ENCODE results near the gene CAPSL.
"Not testable (repeated sequence)": the region's sequence is repeated elsewhere in the genome, so short reads cannot be mapped to it uniquely, and the experiment has no call there.

The CAPSL gene

GRCh38 chr5:35894131-35894530 lies 44.3 kb downstream of the CAPSL start:
- no peak for DNase-seq
- H3K36me3 ChIP-seq, result no peaks in the 10 kb centered on the region
- TF ChIP-seq, protein P1, sequence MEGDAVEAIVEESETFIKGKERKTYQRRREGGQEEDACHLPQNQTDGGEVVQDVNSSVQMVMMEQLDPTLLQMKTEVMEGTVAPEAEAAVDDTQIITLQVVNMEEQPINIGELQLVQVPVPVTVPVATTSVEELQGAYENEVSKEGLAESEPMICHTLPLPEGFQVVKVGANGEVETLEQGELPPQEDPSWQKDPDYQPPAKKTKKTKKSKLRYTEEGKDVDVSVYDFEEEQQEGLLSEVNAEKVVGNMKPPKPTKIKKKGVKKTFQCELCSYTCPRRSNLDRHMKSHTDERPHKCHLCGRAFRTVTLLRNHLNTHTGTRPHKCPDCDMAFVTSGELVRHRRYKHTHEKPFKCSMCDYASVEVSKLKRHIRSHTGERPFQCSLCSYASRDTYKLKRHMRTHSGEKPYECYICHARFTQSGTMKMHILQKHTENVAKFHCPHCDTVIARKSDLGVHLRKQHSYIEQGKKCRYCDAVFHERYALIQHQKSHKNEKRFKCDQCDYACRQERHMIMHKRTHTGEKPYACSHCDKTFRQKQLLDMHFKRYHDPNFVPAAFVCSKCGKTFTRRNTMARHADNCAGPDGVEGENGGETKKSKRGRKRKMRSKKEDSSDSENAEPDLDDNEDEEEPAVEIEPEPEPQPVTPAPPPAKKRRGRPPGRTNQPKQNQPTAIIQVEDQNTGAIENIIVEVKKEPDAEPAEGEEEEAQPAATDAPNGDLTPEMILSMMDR (IDR thresholded peaks at IDR 0.05; ENCODE audit: low read depth, low read length), result no peak
- H3K27ac ChIP-seq, result no peak overlapping the region
- H3K4me3 ChIP-seq (ENCODE audit: low read depth, low read length), result no peak overlapping the region
- peaks cover 86% of the 10 kb centered on the region for H3K27me3 ChIP-seq (ENCODE audit: insufficient read depth, low read depth, severe bottlenecking)
- H3K9me3 ChIP-seq (ENCODE audit: severe bottlenecking), result peaks cover 4% of the 10 kb centered on the region

GRCh38 chr5:35892799-35893198 lies 45.6 kb downstream of the CAPSL start:
- peaks cover 86% of the 10 kb centered on the region for H3K27me3 ChIP-seq (ENCODE audit: insufficient read depth, low read depth, severe bottlenecking)
- H3K9me3 ChIP-seq (ENCODE audit: severe bottlenecking); H3K4me3 ChIP-seq (ENCODE audit: low read depth, low read length); DNase-seq; H3K27ac ChIP-seq; H3K36me3 ChIP-seq: not testable (repeated sequence)

DNA sequence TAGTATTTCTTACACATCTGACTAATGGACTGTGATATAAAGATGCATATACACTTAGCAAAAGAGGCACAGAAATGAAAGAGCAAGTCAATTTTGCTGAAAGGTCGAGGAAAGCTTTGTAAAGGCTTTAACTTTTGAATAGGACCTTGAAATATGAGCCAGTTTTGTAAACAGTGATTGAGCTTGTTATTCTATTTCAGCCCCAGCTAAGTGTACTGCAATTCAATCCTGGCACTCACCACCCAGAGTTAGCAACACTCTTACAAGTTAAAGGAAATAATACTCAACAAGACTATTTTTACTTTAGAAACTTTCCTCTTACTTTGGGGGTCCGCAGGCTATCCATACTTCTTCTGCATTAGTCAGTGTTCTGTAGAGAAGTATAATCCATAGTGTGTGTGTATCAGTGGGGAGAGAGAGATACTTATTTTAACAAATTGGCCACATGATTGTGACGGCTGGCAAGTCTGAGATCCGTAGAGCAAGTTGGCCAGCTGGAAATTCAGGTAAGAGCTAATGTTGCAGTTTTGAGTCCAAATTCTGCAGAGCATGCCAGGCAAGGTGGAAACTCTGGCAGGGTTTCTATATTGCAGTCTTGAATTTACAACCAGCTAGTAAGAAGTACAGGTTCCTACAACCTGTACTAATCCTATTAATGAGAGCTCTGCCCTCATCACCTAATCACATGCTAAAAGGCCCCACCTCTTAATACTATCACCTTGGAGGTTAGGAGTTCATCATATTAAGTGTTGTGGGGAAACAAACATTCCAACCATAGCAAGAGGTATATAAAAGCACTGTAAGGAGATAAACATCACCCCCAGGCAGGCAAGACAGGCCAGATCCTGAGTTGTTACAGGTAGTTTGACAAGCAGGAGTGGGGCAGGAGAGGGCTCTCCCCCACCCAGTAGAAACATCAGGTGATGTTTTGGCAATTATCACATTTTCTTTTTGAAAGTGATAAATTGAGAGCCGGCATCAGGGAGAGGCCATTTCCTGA lies 48.1 kb downstream of the CAPSL start:
- peaks cover 81% of the 10 kb centered on the region for H3K27me3 ChIP-seq (ENCODE audit: insufficient read depth, low read depth, severe bottlenecking)
- TF ChIP-seq, protein P1 (IDR thresholded peaks at IDR 0.05; ENCODE audit: low read depth, low read length), result no peak
- no peak overlapping the region for H3K4me3 ChIP-seq (ENCODE audit: low read depth, low read length)
- no peaks in the 10 kb centered on the region for H3K36me3 ChIP-seq
- peaks cover 4% of the 10 kb centered on the region for H3K9me3 ChIP-seq (ENCODE audit: severe bottlenecking)
- DNase-seq, result no peak
- H3K27ac ChIP-seq, result no peak overlapping the region

DNA sequence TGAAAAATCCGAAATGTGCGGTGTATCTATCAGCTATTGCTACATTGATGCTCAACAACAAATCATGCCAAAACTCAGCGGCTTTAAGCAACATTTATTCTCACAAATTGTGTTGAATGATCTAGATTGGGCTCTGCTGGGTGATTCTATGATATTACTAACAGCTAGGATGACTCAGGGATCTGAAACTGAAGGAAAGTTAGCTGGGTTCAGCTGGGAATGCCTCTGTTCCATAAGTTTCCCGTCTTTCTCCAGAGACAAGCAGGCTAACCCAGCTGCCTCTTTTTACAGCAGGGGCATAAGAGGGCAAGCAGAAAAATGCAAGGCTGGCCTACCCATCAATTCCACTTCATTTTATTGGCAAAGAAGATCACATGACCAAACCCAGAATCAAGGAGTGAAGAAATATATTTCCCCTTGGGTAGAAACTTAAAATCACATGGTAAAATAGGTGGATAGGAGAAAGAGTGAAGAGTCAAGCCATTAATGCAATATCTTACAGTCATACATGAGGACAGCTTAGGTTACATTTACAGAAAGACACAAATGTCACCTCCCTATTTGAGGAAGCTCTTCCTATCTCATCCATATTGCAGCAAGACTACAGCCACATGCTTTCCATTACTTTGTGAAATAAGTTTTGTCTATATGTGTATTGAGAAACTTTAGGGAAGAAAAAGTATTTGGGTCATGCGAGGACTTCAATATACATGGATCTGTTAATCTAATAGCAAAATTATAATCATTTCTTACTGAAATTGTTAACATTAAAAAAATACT lies 50.9 kb downstream of the CAPSL start:
- Histone ChIP-seq H3K27ac (no peak overlapping the region), H3K9me3 (ENCODE audit: severe bottlenecking) (peaks cover under 1% of the 10 kb centered on the region), H3K36me3 (no peaks in the 10 kb centered on the region), H3K4me3 (ENCODE audit: low read depth, low read length) (no peak overlapping the region), H3K27me3 (ENCODE audit: insufficient read depth, low read depth, severe bottlenecking) (peaks cover 71% of the 10 kb centered on the region)
- DNase-seq, result no peak
- TF ChIP-seq, protein P1 (IDR thresholded peaks at IDR 0.05; ENCODE audit: low read depth, low read length), result no peak

GRCh38 chr5:35886381-35886780 lies 52.0 kb downstream of the CAPSL start:
- H3K9me3 ChIP-seq (ENCODE audit: severe bottlenecking), result no peaks in the 10 kb centered on the region
- TF ChIP-seq, protein P1 (IDR thresholded peaks at IDR 0.05; ENCODE audit: low read depth, low read length), result no peak
- H3K36me3 ChIP-seq, result no peaks in the 10 kb centered on the region
- peaks cover 77% of the 10 kb centered on the region for H3K27me3 ChIP-seq (ENCODE audit: insufficient read depth, low read depth, severe bottlenecking)
- no peak for DNase-seq
- H3K27ac ChIP-seq, result no peak overlapping the region
- no peak overlapping the region for H3K4me3 ChIP-seq (ENCODE audit: low read depth, low read length)

- H3K27me3 ChIP-seq (ENCODE audit: insufficient read depth, low read depth, severe bottlenecking), result peaks cover 77% of the 10 kb centered on the region
- DNase-seq, result no peak
- no peak overlapping the region for H3K27ac ChIP-seq
- no peaks in the 10 kb centered on the region for H3K36me3 ChIP-seq
- TF ChIP-seq, protein P1 (IDR thresholded peaks at IDR 0.05; ENCODE audit: low read depth, low read length), result no peak
- H3K4me3 ChIP-seq (ENCODE audit: low read depth, low read length), result no peak overlapping the region
- no peaks in the 10 kb centered on the region for H3K9me3 ChIP-seq (ENCODE audit: severe bottlenecking)
Measured at GRCh38 chr5:35884773-35885172, 53.6 kb downstream of the CAPSL start.
